VCaP (cell line): ENCODE measurements around the gene RAB15.

Experiments
- H3K27ac ChIP-seq: fragments of 450-650 bp; 2 replicates; pipeline ENCODE4 v1.5.1; 2017
- CTCF ChIP-seq: fragments of 450-650 bp; conservative IDR thresholded peaks from 2 replicates; pipeline ENCODE4 v1.5.1; 2017; ENCODE audit warnings: mild to moderate bottlenecking, moderate library complexity

RAB15 gene

GRCh38 chr14:65007202-65007601, 35.1 kb upstream of the RAB15 start:
- TF ChIP-seq CTCF, result no peak
- no peak overlapping the region for H3K27ac ChIP-seq

- H3K27ac ChIP-seq, result no peak overlapping the region
- TF ChIP-seq CTCF, result no peak
These were observed 34.2 kb upstream of the RAB15 start for GRCh38 chr14:65006261-65006721.

DNA sequence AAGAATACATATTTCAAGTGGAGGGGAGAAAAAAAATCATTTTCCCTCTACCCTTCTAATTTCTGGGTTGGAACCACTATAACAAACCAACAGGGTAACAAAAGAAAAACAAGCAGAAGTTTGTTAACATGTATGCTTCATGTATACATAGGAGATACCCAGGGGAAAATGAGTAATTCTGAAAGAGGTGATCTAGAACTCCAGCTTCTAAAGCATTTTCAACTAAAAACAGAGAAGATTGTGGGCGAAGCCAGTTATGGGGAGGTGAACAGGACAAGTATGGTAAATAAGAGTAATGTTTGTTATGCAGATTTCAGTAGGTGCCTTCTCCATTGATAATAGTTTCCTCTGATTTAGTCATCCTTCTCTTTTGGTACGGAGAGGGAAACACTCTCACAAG, 31.3 kb upstream of the RAB15 start:
- no peak for TF ChIP-seq CTCF
- no peak overlapping the region for H3K27ac ChIP-seq

DNA sequence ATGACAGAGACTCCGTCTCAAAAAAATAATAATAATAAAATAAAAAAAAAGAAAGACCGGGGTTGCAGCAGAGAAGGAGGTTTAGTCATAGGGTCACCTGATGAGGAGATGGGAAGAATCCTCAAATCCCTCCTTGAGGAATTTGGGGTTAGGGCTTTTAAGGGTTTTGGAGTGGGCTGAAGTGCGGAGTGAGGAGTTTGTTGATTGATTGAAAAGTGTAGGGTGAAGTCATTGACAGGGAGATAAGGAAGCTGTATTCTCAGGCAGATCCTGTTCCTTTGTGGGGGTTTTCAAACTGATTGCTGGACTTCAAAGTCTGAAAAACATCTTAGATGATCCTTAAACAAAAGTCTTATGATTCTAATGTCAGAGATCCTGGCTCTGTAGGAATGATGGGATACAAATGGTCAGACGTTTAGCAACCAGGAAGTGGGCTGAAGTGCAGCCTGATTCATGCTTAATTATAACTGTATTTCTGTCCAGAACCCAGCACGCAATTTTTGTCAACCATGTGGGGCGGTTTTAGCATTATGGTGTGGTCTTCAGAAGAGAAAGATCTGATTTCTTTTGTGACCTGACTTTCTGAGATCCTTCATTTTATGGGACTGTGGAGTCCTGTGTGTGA, 30.6 kb upstream of the RAB15 start:
- H3K27ac ChIP-seq, result no peak overlapping the region

GRCh38 chr14:65001723-65002122, 29.6 kb upstream of the RAB15 start:
- TF ChIP-seq CTCF, result no peak
- H3K27ac ChIP-seq, result no peak overlapping the region

More for the DNA sequence above, 30.6 kb upstream of the RAB15 start:
- TF ChIP-seq CTCF, result no peak

- TF ChIP-seq CTCF, result no peak
- no peak overlapping the region for H3K27ac ChIP-seq
These were observed 28.9 kb upstream of the RAB15 start for GRCh38 chr14:65000898-65001591.

GRCh38 chr14:64998455-64998931, 26.4 kb upstream of the RAB15 start:
- TF ChIP-seq CTCF, result no peak
- no peak overlapping the region for H3K27ac ChIP-seq
